GM12878 (cell line): ENCODE results near the gene SLC38A1. TPM values are rescaled to one million over a fixed set of nuclear protein-coding genes. Genes with fewer than 3 reads are reported as not detected.

Experiments used
- EP300 ChIP-seq, 2 experiments: fragments of 150-350 bp in 1 of 2; IDR thresholded peaks; 2 replicates each; pipeline ENCODE4 v1.6.1; 2011 to 2012; ENCODE audit warnings: low read depth in 2 of 2, low read length in 2 of 2, borderline replicate concordance in 1 of 2, improper control_type of control experiment in 1 of 2, inconsistent platforms in 1 of 2; ENCODE audit not compliant: control insufficient read depth in 1 of 2
- MXI1 ChIP-seq: fragments of 150-350 bp; IDR thresholded peaks from 2 replicates; pipeline ENCODE4 v1.6.1; 2011; ENCODE audit warnings: low read depth, mild to moderate bottlenecking, inconsistent platforms, low read length, improper control_type of control experiment
- NFXL1 ChIP-seq: fragments of 450-650 bp; IDR thresholded peaks from 2 replicates; pipeline ENCODE4 v1.6.1; 2017; ENCODE audit warnings: antibody characterized with exemption, mild to moderate bottlenecking, borderline replicate concordance
- PKNOX1 ChIP-seq: fragments of 450-650 bp; IDR thresholded peaks from 2 replicates; pipeline ENCODE4 v1.6.1; 2016; ENCODE audit warnings: mild to moderate bottlenecking
- SKIL ChIP-seq: fragments of 450-650 bp; IDR thresholded peaks from 2 replicates; pipeline ENCODE4 v1.6.1; 2017; ENCODE audit warnings: mild to moderate bottlenecking, low read depth, inconsistent platforms; ENCODE audit not compliant: poor library complexity, severe bottlenecking
- polyA plus RNA-seq, 11 experiments: library from polyadenylated mRNA; depleted of rRNA in 4 of 11; unstranded in 6 of 11; stranded (reverse) in 5 of 11; fragments of >200 nt; fragmentation: Nextera tagmentation in 4 of 11; fragmentation: Illumina TruSeq in 1 of 11; extraction: Ambion mirVana in 4 of 11; extraction: Trizol in 1 of 11; gene quantifications; 1 replicate in 1 of 11; 2 replicates in 10 of 11; pipeline versions ENCODE4 v1.2.1 to v1.2.3, GENCODE V29; 2011 to 2016; ENCODE audit warnings: inconsistent platforms in 2 of 11, missing spikeins in 2 of 11, low read depth in 1 of 11
- total RNA-seq, 4 experiments: library from RNA; depleted of rRNA in 3 of 4; stranded (reverse); fragments of >200 nt in 3 of 4; fragmentation: Illumina TruSeq in 1 of 4; extraction: Trizol in 1 of 4; gene quantifications; 2 replicates each; pipeline versions ENCODE4 v1.2.1 to v1.2.3, GENCODE V29; 2013 to 2021

The SLC38A1 gene
- total and polyA plus RNA-seq, 10 of the 15 experiments (the other 5 are each of a cell fraction or from before 2014, with no cell fraction given): 38.1 to 191 (median 144) TPM

- TF ChIP-seq PKNOX1 (peak; percentile 33; the same call in 1 of the 2 replicates), EP300 (IDR thresholded peaks at IDR 0.05; ENCODE audit: borderline replicate concordance in 1 of 2, control insufficient read depth in 1 of 2, low read depth in 2 of 2, low read length in 2 of 2) (no peak), SKIL (no peak), NFXL1 (no peak), MXI1 (0 out of 2 replicates have a peak, but pooled peaks have one; percentile 23)
Measured at GRCh38 chr12:46210873-46211439, 57.9 kb downstream of the SLC38A1 start (continued).
